ENCODE results near the gene SPINT1.

The SPINT1 gene

GRCh38 chr15:40843885-40844695 lies at the start of gene SPINT1:
Gene SPINT1, plus strand, starts transcription at chr15:40844048. Its CDS starts 507 bp downstream, at chr15:40844555.
- DNase-seq: no peak

GRCh38 chr15:40796041-40796440 lies 47.8 kb upstream of the SPINT1 start:
- no peak for DNase-seq

GRCh38 chr15:40796512-40796911 lies 47.3 kb upstream of the SPINT1 start:
- DNase-seq: no peak

- DNase-seq: no peak
These were observed 44.3 kb upstream of the SPINT1 start for GRCh38 chr15:40799523-40799922.

- DNase-seq: no peak
These were observed 40.8 kb upstream of the SPINT1 start for GRCh38 chr15:40803076-40803475.

- no peak for DNase-seq
These were observed 40.2 kb upstream of the SPINT1 start for GRCh38 chr15:40803688-40804087.

GRCh38 chr15:40806672-40807027 lies 37.2 kb upstream of the SPINT1 start:
- DNase-seq: no peak

- peak; percentile 99 for DNase-seq
These were observed 36.6 kb upstream of the SPINT1 start, which contains the start of the genes DNAJC17 and ZFYVE19 for GRCh38 chr15:40807028-40807887. Gene DNAJC17, minus strand, starts transcription at chr15:40807473. Its CDS starts 27 bp downstream, at chr15:40807446. Gene ZFYVE19, plus strand, starts transcription at chr15:40807089. Its CDS starts 501 bp downstream, at chr15:40807590.

GRCh38 chr15:40807888-40808461 lies 35.9 kb upstream of the SPINT1 start:
- DNase-seq: no peak

- DNase-seq: no peak
These were observed 34.9 kb upstream of the SPINT1 start for GRCh38 chr15:40808861-40809450.

GRCh38 chr15:40812721-40813425 lies 31.0 kb upstream of the SPINT1 start:
- no peak for DNase-seq

GRCh38 chr15:40815042-40815698 lies 28.7 kb upstream of the SPINT1 start:
- DNase-seq: no peak

- no peak for DNase-seq
These were observed 24.8 kb upstream of the SPINT1 start for GRCh38 chr15:40819048-40819447.

GRCh38 chr15:40821195-40821594 lies 22.7 kb upstream of the SPINT1 start:
- DNase-seq: no peak

- no peak for DNase-seq
These were observed 20.1 kb upstream of the SPINT1 start for GRCh38 chr15:40823572-40824343.

GRCh38 chr15:40825661-40826422 lies 18.0 kb upstream of the SPINT1 start:
- no peak for DNase-seq

- DNase-seq: no peak
These were observed 17.3 kb upstream of the SPINT1 start for GRCh38 chr15:40826423-40827075.

GRCh38 chr15:40828447-40829036 lies 15.3 kb upstream of the SPINT1 start, which contains the start of gene PPP1R14D:
Gene PPP1R14D, minus strand, starts transcription at chr15:40828708. Its CDS starts 67 bp downstream, at chr15:40828641.
- DNase-seq: no peak

- no peak for DNase-seq
These were observed 14.7 kb upstream of the SPINT1 start for GRCh38 chr15:40829115-40829514.
